ENCODE data around the gene HNRNPUL1. TPM values are rescaled to one million over a fixed set of nuclear protein-coding genes. Genes with fewer than 3 reads are reported as not detected.

The HNRNPUL1 gene
- total and polyA plus RNA-seq, 2 donors (not counting 1 experiment from before 2014, with no cell fraction given), result 60.7 to 273 TPM

DNA sequence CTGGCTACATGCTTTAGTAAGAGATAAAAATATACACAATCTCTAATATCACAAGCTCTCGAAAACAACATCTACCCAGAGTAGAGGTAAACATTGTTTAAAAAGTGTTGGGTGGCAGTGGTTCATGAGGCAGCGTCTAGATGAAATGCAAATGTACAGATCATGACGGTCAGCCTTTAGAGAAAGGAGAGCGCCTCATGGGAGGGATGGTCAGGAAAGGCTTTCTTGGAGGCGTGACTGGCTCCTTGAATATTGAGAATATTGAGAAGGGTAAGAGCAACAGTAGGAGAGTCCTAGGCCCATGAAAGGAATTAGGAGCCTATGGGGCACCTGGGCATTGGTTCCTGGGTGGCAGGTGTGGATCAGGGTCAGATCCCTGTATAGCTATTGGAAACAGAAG is 10.6 kb downstream of the HNRNPUL1 start:
- ChIA-PET POLR2A (no interaction called here), CTCF (no interaction called here)
- Histone ChIP-seq H2AFZ (ENCODE audit: insufficient read depth, low read depth, low read length, poor library complexity, severe bottlenecking) (no peak overlapping the region), H3K79me2 (ENCODE audit: control insufficient read depth, insufficient read depth, low read length) (peaks cover 41% of the 10 kb centered on the region), H3K9me3 (ENCODE audit: control extremely low read depth in 1 of 3, control insufficient read depth in 2 of 3, insufficient read depth in 1 of 3, low read length in 2 of 3) (no peaks in the 10 kb centered on the region), H3K4me1 (ENCODE audit: control insufficient read depth in 2 of 2, insufficient read depth in 2 of 2, low read length in 2 of 2) (no peaks in the 10 kb centered on the region), H3K27ac (ENCODE audit: low read length in 2 of 2) (no peak overlapping the region), H4K20me1 (ENCODE audit: control insufficient read depth, insufficient read depth, low read length, poor library complexity, severe bottlenecking) (peaks cover 51% of the 10 kb centered on the region), H3K4me2 (replicated peaks; ENCODE audit: low read depth, low read length, poor library complexity, severe bottlenecking) (no peak overlapping the region), H3K9ac (ENCODE audit: low read length) (no peak overlapping the region), H3K27me3 (replicated peaks in 1 of 4; ENCODE audit: control extremely low read depth in 1 of 4, control insufficient read depth in 3 of 4, insufficient read depth in 4 of 4, low read length in 3 of 4) (no peaks in the 10 kb centered on the region), H3K36me3 (replicated peaks in 1 of 2; ENCODE audit: control extremely low read depth in 1 of 2, control insufficient read depth in 1 of 2, extremely low read depth in 1 of 2, insufficient read depth in 2 of 2, low read length in 1 of 2) (peaks cover 20 to 93% of the 10 kb centered on the region in 2 experiments), H3K4me3 (ENCODE audit: control extremely low read depth in 1 of 5, extremely low read depth in 1 of 5, insufficient read depth in 1 of 5, low read depth in 2 of 5, low read length in 4 of 5) (no peak overlapping the region)
- DNase-seq (no peak), ATAC-seq (ENCODE audit: low read depth) (no peak)
- Mint-ChIP-seq H3K27ac (no peak overlapping the region), H3K27me3 (no peaks in the 10 kb centered on the region), H3K9me3 (ENCODE audit: insufficient read depth) (no peaks in the 10 kb centered on the region), H3K4me1 (no peaks in the 10 kb centered on the region), H3K4me3 (no peak overlapping the region)
- 100% methylated on average over 4 of the region's 5 CpGs for WGBS (ENCODE audit: insufficient coverage)
- no peak for TF ChIP-seq EZH2 (IDR thresholded peaks at IDR 0.05; ENCODE audit: borderline replicate concordance, insufficient read depth, low read depth, low read length, poor library complexity, severe bottlenecking)
- TF ChIP-seq, protein P1, sequence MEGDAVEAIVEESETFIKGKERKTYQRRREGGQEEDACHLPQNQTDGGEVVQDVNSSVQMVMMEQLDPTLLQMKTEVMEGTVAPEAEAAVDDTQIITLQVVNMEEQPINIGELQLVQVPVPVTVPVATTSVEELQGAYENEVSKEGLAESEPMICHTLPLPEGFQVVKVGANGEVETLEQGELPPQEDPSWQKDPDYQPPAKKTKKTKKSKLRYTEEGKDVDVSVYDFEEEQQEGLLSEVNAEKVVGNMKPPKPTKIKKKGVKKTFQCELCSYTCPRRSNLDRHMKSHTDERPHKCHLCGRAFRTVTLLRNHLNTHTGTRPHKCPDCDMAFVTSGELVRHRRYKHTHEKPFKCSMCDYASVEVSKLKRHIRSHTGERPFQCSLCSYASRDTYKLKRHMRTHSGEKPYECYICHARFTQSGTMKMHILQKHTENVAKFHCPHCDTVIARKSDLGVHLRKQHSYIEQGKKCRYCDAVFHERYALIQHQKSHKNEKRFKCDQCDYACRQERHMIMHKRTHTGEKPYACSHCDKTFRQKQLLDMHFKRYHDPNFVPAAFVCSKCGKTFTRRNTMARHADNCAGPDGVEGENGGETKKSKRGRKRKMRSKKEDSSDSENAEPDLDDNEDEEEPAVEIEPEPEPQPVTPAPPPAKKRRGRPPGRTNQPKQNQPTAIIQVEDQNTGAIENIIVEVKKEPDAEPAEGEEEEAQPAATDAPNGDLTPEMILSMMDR (IDR thresholded peaks at IDR 0.05), result no peak
- intact Hi-C loops (cut with micrococcal nuclease), result no loop called here

DNA sequence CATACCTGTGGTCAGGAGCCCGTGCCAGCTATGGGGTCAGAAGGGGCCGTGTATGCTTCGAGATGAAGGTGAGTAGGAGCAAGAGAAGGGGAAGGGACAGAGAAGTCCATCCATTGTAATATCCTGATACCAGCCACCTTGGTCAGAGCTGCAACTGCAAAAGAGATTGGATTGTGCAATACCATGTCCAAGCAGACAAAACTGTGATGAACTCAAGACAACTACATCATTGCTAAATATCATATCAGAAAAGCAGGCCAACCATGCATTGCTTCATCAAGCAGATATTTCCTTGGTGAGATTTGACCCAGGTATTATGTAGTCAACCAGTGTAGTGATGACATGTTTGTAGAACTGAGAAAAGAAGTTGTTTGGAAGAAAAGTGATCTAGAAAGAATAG is 12.1 kb downstream of the HNRNPUL1 start:
- ATAC-seq (ENCODE audit: low read depth) (no peak), DNase-seq (no peak)
- Histone ChIP-seq H3K27me3 (replicated peaks in 1 of 4; ENCODE audit: control extremely low read depth in 1 of 4, control insufficient read depth in 3 of 4, insufficient read depth in 4 of 4, low read length in 3 of 4) (no peaks in the 10 kb centered on the region), H2AFZ (ENCODE audit: insufficient read depth, low read depth, low read length, poor library complexity, severe bottlenecking) (no peak overlapping the region), H3K4me1 (ENCODE audit: control insufficient read depth in 2 of 2, insufficient read depth in 2 of 2, low read length in 2 of 2) (no peaks in the 10 kb centered on the region), H3K4me2 (replicated peaks; ENCODE audit: low read depth, low read length, poor library complexity, severe bottlenecking) (no peak overlapping the region), H3K79me2 (ENCODE audit: control insufficient read depth, insufficient read depth, low read length) (peaks cover 37% of the 10 kb centered on the region), H4K20me1 (ENCODE audit: control insufficient read depth, insufficient read depth, low read length, poor library complexity, severe bottlenecking) (peaks cover 42% of the 10 kb centered on the region), H3K9ac (ENCODE audit: low read length) (no peak overlapping the region), H3K27ac (ENCODE audit: low read length in 2 of 2) (no peak overlapping the region), H3K36me3 (replicated peaks in 1 of 2; ENCODE audit: control extremely low read depth in 1 of 2, control insufficient read depth in 1 of 2, extremely low read depth in 1 of 2, insufficient read depth in 2 of 2, low read length in 1 of 2) (peaks cover 24 to 95% of the 10 kb centered on the region in 2 experiments), H3K4me3 (ENCODE audit: control extremely low read depth in 1 of 5, extremely low read depth in 1 of 5, insufficient read depth in 1 of 5, low read depth in 2 of 5, low read length in 4 of 5) (no peak overlapping the region), H3K9me3 (ENCODE audit: control extremely low read depth in 1 of 3, control insufficient read depth in 2 of 3, insufficient read depth in 1 of 3, low read length in 2 of 3) (no peaks in the 10 kb centered on the region)
- no peaks in the 10 kb centered on the region for H3K4me1 Mint-ChIP-seq
- H3K27me3 Mint-ChIP-seq, result no peaks in the 10 kb centered on the region
- H3K27ac Mint-ChIP-seq, result no peak overlapping the region
- no peak overlapping the region for H3K4me3 Mint-ChIP-seq
- H3K9me3 Mint-ChIP-seq (ENCODE audit: insufficient read depth), result no peaks in the 10 kb centered on the region
- TF ChIP-seq EZH2 (IDR thresholded peaks at IDR 0.05; ENCODE audit: borderline replicate concordance, insufficient read depth, low read depth, low read length, poor library complexity, severe bottlenecking), result no peak
- TF ChIP-seq, protein P1 (IDR thresholded peaks at IDR 0.05), result no peak
- ChIA-PET POLR2A (interaction anchor here (0.5 to 0.6 kb wide), 2 partner anchors 37 to 104 kb away, joined by 5 to 8 read pairs; no protein-coding TSS in a partner anchor), CTCF (interaction anchor here (2.0 kb wide), 1 partner anchor 72 kb away, joined by 7 read pairs; no protein-coding TSS in a partner anchor)
- intact Hi-C loops (cut with micrococcal nuclease), result no loop called here
- WGBS (ENCODE audit: insufficient coverage), result no CpG with 5 or more reads among the region's 3 CpGs

Measured in B cell (primary cell).